Stimulated activated CD8-positive, alpha-beta memory T cell treated with anti-CD3 and anti-CD28 coated beads, Interleukin-12 subunit alpha, Interleukin-12 subunit beta, amount 100 ng/mL, for 1 hour (primary cell): ENCODE results near the gene TSPY3.
"Not testable (repeated sequence)": the region's sequence is repeated elsewhere in the genome, so short reads cannot be mapped to it uniquely, and the experiment has no call there.

Experiments used
- DNase-seq: peaks from one replicate; pipeline ENCODE4 v3.0.0-alpha.2; 2020; ENCODE audit warnings: low read depth

The TSPY3 gene, protein sequence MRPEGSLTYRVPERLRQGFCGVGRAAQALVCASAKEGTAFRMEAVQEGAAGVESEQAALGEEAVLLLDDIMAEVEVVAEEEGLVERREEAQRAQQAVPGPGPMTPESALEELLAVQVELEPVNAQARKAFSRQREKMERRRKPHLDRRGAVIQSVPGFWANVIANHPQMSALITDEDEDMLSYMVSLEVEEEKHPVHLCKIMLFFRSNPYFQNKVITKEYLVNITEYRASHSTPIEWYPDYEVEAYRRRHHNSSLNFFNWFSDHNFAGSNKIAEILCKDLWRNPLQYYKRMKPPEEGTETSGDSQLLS

DNA sequence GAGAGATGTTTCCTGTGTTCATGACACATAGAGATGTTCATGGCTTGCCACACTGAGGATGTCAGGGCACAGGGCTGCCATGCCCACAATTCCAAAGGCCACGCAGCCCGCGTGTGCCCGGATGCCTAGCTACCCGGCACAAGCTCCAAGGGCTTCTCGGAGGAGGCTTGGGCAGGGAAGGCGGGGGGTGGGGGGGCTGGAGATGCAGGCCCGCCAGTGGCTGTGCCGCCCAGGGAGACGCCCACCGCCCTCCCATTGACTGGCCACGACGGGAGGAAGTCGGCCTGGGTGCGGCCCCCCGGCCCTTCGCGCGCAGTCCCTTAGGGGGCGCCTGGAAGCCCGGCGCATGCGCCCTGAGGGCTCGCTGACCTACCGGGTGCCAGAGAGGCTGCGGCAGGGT, at the start of gene TSPY3:
TSPY3 (plus strand) TSS at position 301 of the 400 bp plus-strand sequence; CDS start at position 347, 46 bp downstream.
- DNase-seq, result not testable (repeated sequence)

DNA sequence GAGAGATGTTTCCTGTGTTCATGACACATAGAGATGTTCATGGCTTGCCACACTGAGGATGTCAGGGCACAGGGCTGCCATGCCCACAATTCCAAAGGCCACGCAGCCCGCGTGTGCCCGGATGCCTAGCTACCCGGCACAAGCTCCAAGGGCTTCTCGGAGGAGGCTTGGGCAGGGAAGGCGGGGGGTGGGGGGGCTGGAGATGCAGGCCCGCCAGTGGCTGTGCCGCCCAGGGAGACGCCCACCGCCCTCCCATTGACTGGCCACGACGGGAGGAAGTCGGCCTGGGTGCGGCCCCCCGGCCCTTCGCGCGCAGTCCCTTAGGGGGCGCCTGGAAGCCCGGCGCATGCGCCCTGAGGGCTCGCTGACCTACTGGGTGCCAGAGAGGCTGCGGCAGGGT, 40.7 kb upstream of the TSPY3 start, which contains the start of gene TSPY8:
TSPY8 (plus strand) TSS at position 301 of the 400 bp plus-strand sequence; CDS start at position 347, 46 bp downstream.
- not testable (repeated sequence) for DNase-seq

DNA sequence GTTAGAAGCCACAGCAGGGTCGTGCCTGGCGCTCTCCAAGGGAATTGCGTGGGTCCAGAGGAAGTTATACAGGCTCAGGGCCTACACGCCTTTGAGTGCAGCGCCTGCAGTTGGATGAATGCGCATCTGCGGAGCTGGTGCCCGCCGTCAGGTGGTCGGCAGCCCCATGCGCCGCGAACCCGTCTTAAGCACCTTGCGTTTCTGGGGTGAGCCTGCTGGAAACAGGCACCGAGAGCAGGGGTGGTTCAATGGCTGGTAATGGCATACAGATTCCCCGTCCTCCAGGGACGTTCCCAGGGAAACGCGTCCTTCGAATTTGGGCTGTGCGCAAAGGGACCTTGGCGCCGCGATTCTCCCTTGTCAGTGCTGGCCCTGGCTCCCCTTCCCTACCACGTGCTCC, 1.7 kb upstream of the TSPY3 start:
- not testable (repeated sequence) for DNase-seq
